Common myeloid progenitor, CD34-positive (primary cell): ENCODE data around the gene HLA-DOA.

ENCODE experiments used
- CTCF ChIA-PET: fragments of 350-600 bp; sonication (Branson Sonifier 250); formaldehyde crosslinking; loops from one replicate; lab custom pipeline; 2021; ENCODE audit warnings: antibody characterized with exemption; lab: Charles Lee
- POLR2A ChIA-PET: fragments of 350-600 bp; sonication (Branson Sonifier 250); formaldehyde crosslinking; loops from one replicate; lab custom pipeline; 2021; ENCODE audit warnings: antibody characterized with exemption; lab: Charles Lee
- DNase-seq, 3 donors: peaks; one replicate each; pipeline versions ENCODE4 v3.0.0 to v3.0.0-alpha.2; 2013
- H3K27ac ChIP-seq, 2 experiments: 1 replicate in 1 of 2; 2 replicates in 1 of 2; pipeline ENCODE4 v1.7.0; 2013; ENCODE audit warnings: inconsistent platforms in 2 of 2, low read length in 2 of 2, mild to moderate bottlenecking in 2 of 2, low read depth in 1 of 2, moderate library complexity in 1 of 2; ENCODE audit not compliant: severe bottlenecking in 2 of 2, insufficient read depth in 1 of 2, poor library complexity in 1 of 2
- H3K27me3 ChIP-seq, 5 experiments: replicated peaks in 2 of 5; 1 replicate in 3 of 5; 2 replicates in 2 of 5; pipeline versions ENCODE4 v1.6.1 to v1.7.0; 2013; ENCODE audit warnings: low read length in 4 of 5, mild to moderate bottlenecking in 2 of 5, moderate library complexity in 2 of 5, inconsistent platforms in 1 of 5; ENCODE audit not compliant: insufficient read depth in 5 of 5, control insufficient read depth in 4 of 5
- H3K36me3 ChIP-seq, 4 experiments: 1 replicate in 2 of 4; 2 replicates in 2 of 4; pipeline versions ENCODE4 v1.6.1 to v1.7.0; 2013; ENCODE audit warnings: low read length in 3 of 4, control low read depth in 1 of 4, mild to moderate bottlenecking in 1 of 4; ENCODE audit not compliant: control insufficient read depth in 4 of 4, insufficient read depth in 4 of 4
- H3K4me1 ChIP-seq, 4 experiments: 1 replicate in 3 of 4; 2 replicates in 1 of 4; pipeline versions ENCODE4 v1.6.1 to v1.7.1; 2013; ENCODE audit warnings: low read length in 3 of 4, mild to moderate bottlenecking in 3 of 4, control low read depth in 1 of 4, inconsistent platforms in 1 of 4, moderate library complexity in 1 of 4; ENCODE audit not compliant: control insufficient read depth in 4 of 4, insufficient read depth in 4 of 4; ENCODE audit errors: control extremely low read depth in 1 of 4
- H3K4me3 ChIP-seq, 7 experiments: 1 replicate in 4 of 7; 2 replicates in 3 of 7; pipeline versions ENCODE4 v1.5.1 to v1.7.0; 2013; ENCODE audit warnings: mild to moderate bottlenecking in 7 of 7, low read length in 6 of 7, moderate library complexity in 6 of 7, inconsistent platforms in 2 of 7, low read depth in 2 of 7, control low read depth in 1 of 7; ENCODE audit not compliant: insufficient read depth in 4 of 7, control insufficient read depth in 1 of 7; ENCODE audit errors: extremely low read depth in 1 of 7
- H3K9me3 ChIP-seq, 5 experiments: 1 replicate in 4 of 5; 2 replicates in 1 of 5; pipeline versions ENCODE4 v1.6.1 to v1.7.1; 2013; ENCODE audit warnings: low read length in 4 of 5, mild to moderate bottlenecking in 2 of 5, inconsistent platforms in 1 of 5, low read depth in 1 of 5, moderate library complexity in 1 of 5; ENCODE audit not compliant: control insufficient read depth in 4 of 5, insufficient read depth in 2 of 5; ENCODE audit errors: control extremely low read depth in 1 of 5
- WGBS: methylation state at CpG from one replicate; pipeline ENCODE4 v1.1.5; 2013; ENCODE audit not compliant: insufficient coverage; 5-methylcytosine and 5-hydroxymethylcytosine counted together

HLA-DOA gene

DNA sequence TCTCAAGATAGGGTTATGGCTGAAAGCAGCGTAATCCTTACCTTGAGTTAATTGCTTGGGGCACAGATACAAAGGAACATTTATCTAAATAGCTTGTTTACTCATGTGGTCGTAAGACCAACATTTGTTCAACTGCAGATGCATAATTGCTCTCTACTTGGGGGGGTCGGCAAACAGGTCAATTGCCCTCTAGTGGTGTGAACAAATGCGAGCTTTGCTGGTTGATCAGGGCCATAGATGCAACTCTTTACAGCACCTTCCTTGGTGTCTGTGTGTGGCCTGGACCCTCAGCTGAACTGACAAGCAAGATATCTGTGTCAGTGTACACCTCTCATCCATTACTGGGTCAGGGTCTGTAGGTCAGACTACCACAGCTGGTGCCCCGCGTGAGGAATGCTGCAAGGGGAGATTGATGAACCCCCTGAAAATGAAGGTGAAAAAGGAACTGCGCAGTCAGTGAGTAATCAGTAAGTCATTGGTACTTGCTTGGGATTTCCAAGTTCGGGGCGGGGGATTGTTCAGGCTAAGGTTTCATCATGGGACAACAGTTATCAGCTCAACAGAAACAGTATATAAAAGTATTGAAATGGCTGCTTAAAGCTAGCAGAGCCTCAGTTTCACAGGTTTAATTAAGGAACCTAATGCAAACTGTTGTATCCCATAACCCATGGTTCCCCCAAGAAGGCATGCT, 40.1 kb upstream of the HLA-DOA start:
- H3K36me3 ChIP-seq: no peaks in the 10 kb centered on the region
- ChIA-PET POLR2A (no interaction called here), CTCF (interaction anchor here (0.9 to 2.7 kb wide), 13 partner anchors 8 to 58 kb away, joined by 3 to 12 read pairs (median 4); partner anchors contain the start of gene HLA-DPB1)
- no peak overlapping the region for H3K4me3 ChIP-seq
- DNase-seq: peak in 1 of 3 donors; percentile 24
- H3K27ac ChIP-seq: no peak overlapping the region
- WGBS: 90% methylated on average over 6 of the region's 9 CpGs
- H3K4me1 ChIP-seq: peaks cover 0 to 9% (median 3%) of the 10 kb centered on the region in 4 experiments
- no peaks in the 10 kb centered on the region for H3K9me3 ChIP-seq
- H3K27me3 ChIP-seq: peaks cover 0 to 2% (median 0%) of the 10 kb centered on the region in 5 experiments

- Histone ChIP-seq H3K4me1 (no peaks in the 10 kb centered on the region), H3K4me3 (no peak overlapping the region), H3K9me3 (peaks cover 0 to 3% (median 0%) of the 10 kb centered on the region in 5 experiments), H3K27ac (no peak overlapping the region), H3K27me3 (no peaks in the 10 kb centered on the region), H3K36me3 (no peaks in the 10 kb centered on the region)
- 100% methylated on average over 1 of the region's 2 CpGs for WGBS
- POLR2A ChIA-PET: no interaction called here
- CTCF ChIA-PET: interaction anchor here (1.2 kb wide), 1 partner anchor 23 kb away, joined by 5 read pairs; no protein-coding TSS in a partner anchor
- DNase-seq: no peak
Observed at GRCh38 chr6:33040157-33040556, 30.8 kb upstream of the HLA-DOA start.

DNA sequence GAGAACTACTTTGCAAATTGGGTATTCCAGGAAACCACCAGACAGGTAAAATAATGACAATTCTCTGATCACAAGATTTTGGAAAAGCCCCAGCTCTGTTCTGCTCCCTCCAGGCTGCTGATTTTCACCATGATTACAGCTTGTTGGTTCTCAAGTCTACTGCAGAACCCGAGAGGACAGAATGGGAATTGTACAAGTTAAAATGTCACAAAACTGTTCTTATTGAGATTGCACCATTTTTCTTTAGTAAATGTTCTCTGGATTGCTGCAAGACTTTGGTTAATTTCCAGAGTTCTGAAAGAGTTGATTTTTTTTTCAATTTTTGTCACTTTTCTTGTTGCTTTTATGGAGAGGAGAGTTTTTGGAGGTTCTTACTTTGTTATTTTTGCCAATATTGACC, 27.1 kb upstream of the HLA-DOA start:
- WGBS: 100% methylated on average over 1 of the region's 1 CpG
- H3K27ac ChIP-seq: no peak overlapping the region
- POLR2A ChIA-PET: no interaction called here
- DNase-seq: no peak
- no peaks in the 10 kb centered on the region for H3K27me3 ChIP-seq
- peaks cover 0 to 8% (median 4%) of the 10 kb centered on the region in 5 experiments for H3K9me3 ChIP-seq
- CTCF ChIA-PET: interaction anchor here (0.9 to 2.9 kb wide), 5 partner anchors 10 to 93 kb away, joined by 3 to 12 read pairs (median 5); partner anchors contain the start of gene HLA-DPA1
- no peaks in the 10 kb centered on the region for H3K4me1 ChIP-seq
- H3K4me3 ChIP-seq: no peak overlapping the region
- no peaks in the 10 kb centered on the region for H3K36me3 ChIP-seq

DNA sequence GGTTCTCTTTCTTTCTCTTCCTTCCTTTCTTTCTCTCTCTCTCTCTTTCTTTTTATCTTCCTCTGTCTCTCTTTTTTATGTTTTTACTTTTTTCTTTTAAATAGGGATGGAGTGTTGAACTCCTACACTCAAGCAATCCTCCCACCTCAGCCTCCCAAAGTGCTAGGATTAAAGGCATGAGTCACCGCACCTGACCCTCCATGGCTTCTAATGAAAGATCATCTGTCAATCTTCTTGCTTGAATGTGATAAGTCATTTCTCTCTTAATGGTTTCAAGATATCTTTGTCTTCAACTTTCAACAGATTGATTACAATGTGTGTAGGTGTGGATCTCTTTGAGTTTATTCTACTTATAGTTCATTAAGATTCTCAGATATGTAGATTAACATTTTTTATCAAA, 25.2 kb upstream of the HLA-DOA start:
- 100% methylated on average over 1 of the region's 1 CpG for WGBS
- H3K9me3 ChIP-seq: peaks cover 0 to 8% (median 4%) of the 10 kb centered on the region in 5 experiments
- H3K4me1 ChIP-seq: peaks cover 0 to 11% (median 7%) of the 10 kb centered on the region in 4 experiments
- H3K27me3 ChIP-seq: no peaks in the 10 kb centered on the region
- no peak overlapping the region for H3K4me3 ChIP-seq
- ChIA-PET CTCF (interaction anchor here (1.3 to 2.3 kb wide), 2 partner anchors 13 to 18 kb away, joined by 3 to 7 read pairs; no protein-coding TSS in a partner anchor), POLR2A (no interaction called here)
- DNase-seq: no peak
- H3K36me3 ChIP-seq: no peaks in the 10 kb centered on the region
- no peak overlapping the region for H3K27ac ChIP-seq

DNA sequence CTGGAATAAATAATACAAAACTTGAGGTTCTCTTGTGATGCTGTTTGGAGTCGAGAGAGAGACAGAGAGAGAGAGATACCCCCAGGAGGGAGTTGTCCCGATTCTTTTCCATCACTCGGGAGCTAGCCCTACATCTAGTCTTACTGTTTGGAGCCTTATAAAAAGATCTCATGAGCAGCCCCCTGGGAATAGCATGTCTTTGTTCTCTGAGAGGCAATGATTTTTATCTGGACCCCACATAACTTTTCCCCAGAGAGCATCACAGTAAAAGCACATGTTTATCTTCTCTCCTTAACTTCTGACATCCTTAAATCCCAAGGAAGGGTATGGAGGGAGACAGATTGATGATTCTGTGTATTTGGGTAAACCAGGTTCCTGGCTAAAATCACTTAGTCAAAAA, 20.9 kb upstream of the HLA-DOA start:
- Histone ChIP-seq H3K4me1 (peaks cover 5 to 29% (median 26%) of the 10 kb centered on the region in 4 experiments), H3K27me3 (no peaks in the 10 kb centered on the region), H3K9me3 (peaks cover 0 to 5% (median 4%) of the 10 kb centered on the region in 5 experiments), H3K4me3 (no peak overlapping the region), H3K27ac (peak overlapping the region; percentile 83 to 89), H3K36me3 (no peaks in the 10 kb centered on the region)
- DNase-seq: no peak
- ChIA-PET CTCF (interaction anchor here (0.9 to 2.3 kb wide), 4 partner anchors 11 to 22 kb away, joined by 3 to 7 read pairs (median 3); no protein-coding TSS in a partner anchor), POLR2A (interaction anchor here (1.2 to 1.8 kb wide), 2 partner anchors 9 to 11 kb away, joined by 3 to 6 read pairs; no protein-coding TSS in a partner anchor)
- 73% methylated on average over 3 of the region's 3 CpGs for WGBS

- Histone ChIP-seq H3K4me3 (peak overlapping the region in 2 of 7 experiments; percentile 9 to 23), H3K4me1 (peaks cover 5 to 29% (median 26%) of the 10 kb centered on the region in 4 experiments), H3K27me3 (no peaks in the 10 kb centered on the region), H3K9me3 (peaks cover 0 to 3% (median under 1%) of the 10 kb centered on the region in 5 experiments), H3K36me3 (no peaks in the 10 kb centered on the region), H3K27ac (peak overlapping the region; percentile 83 to 89)
- ChIA-PET CTCF (interaction anchor here (0.6 to 2.3 kb wide), 7 partner anchors 10 to 115 kb away, joined by 3 to 7 read pairs (median 3); no protein-coding TSS in a partner anchor), POLR2A (interaction anchor here (0.6 to 1.8 kb wide), 4 partner anchors 8 to 13 kb away, joined by 3 to 6 read pairs (median 3); no protein-coding TSS in a partner anchor)
- WGBS: 59% methylated on average over 3 of the region's 6 CpGs
- peak; percentile 76 to 91 (median 88) for DNase-seq
Observed at GRCh38 chr6:33029328-33030184, 20.2 kb upstream of the HLA-DOA start.
